KBM-7 (cell line): ENCODE data around the gene GRM3.

Experiments used
- DNase-seq: peaks from one replicate; pipeline ENCODE4 v3.0.0-alpha.2; 2015
- in situ Hi-C: fragments of 300-500 bp; cut with MboI; formaldehyde crosslinking; loops from 2 replicates; pipeline ENCODE4 v1.14.3; 2020; ENCODE audit warnings: low sequenced_read_pairs, low pct_unique_long_range_greater_than_20kb, mixed read lengths

The GRM3 gene

GRCh38 chr7:86775203-86775602, 131.5 kb downstream of the GRM3 start:
- no peak for DNase-seq
- in situ Hi-C loops = no loop called here

GRCh38 chr7:86776136-86776535, 132.4 kb downstream of the GRM3 start:
- DNase-seq = no peak
- in situ Hi-C loops = no loop called here

- in situ Hi-C loops = no loop called here
- no peak for DNase-seq
Observed at GRCh38 chr7:86778271-86778670, 134.6 kb downstream of the GRM3 start.

- in situ Hi-C loops = no loop called here
- DNase-seq = no peak
Observed at GRCh38 chr7:86784765-86785164, 141.1 kb downstream of the GRM3 start.

- in situ Hi-C loops = no loop called here
- DNase-seq = no peak
Observed at GRCh38 chr7:86785641-86786040, 141.9 kb downstream of the GRM3 start.

GRCh38 chr7:86786376-86786775, 142.7 kb downstream of the GRM3 start:
- DNase-seq = no peak
- in situ Hi-C loops = no loop called here

- in situ Hi-C loops = no loop called here
- DNase-seq = no peak
Observed at GRCh38 chr7:86788948-86789347, 145.2 kb downstream of the GRM3 start.

GRCh38 chr7:86790383-86790782, 146.7 kb downstream of the GRM3 start:
- in situ Hi-C loops = no loop called here
- DNase-seq = no peak

- in situ Hi-C loops = no loop called here
- no peak for DNase-seq
Observed at GRCh38 chr7:86792260-86792659, 148.6 kb downstream of the GRM3 start.

- in situ Hi-C loops = no loop called here
Observed at GRCh38 chr7:86793136-86793535, 149.4 kb downstream of the GRM3 start.

GRCh38 chr7:86814661-86815379, 171.1 kb downstream of the GRM3 start:
- in situ Hi-C loops = no loop called here
- DNase-seq = peak; percentile 33

More at GRCh38 chr7:86793136-86793535, 149.4 kb downstream of the GRM3 start:
- DNase-seq = no peak

- in situ Hi-C loops = no loop called here
- DNase-seq = no peak
Observed at GRCh38 chr7:86815556-86815955, 171.8 kb downstream of the GRM3 start.

- in situ Hi-C loops = no loop called here
- DNase-seq = no peak
Observed at GRCh38 chr7:86818903-86819302, 175.2 kb downstream of the GRM3 start.

GRCh38 chr7:86823769-86824168, 180.1 kb downstream of the GRM3 start:
- DNase-seq = no peak

GRCh38 chr7:86825264-86825663, 181.6 kb downstream of the GRM3 start:
- no peak for DNase-seq
- in situ Hi-C loops = no loop called here

More at GRCh38 chr7:86823769-86824168, 180.1 kb downstream of the GRM3 start:
- in situ Hi-C loops = no loop called here

GRCh38 chr7:86826948-86827347, 183.2 kb downstream of the GRM3 start:
- no peak for DNase-seq
- in situ Hi-C loops = no loop called here

GRCh38 chr7:86833360-86833759, 189.7 kb downstream of the GRM3 start:
- in situ Hi-C loops = no loop called here
- no peak for DNase-seq

- in situ Hi-C loops = no loop called here
- no peak for DNase-seq
Observed at GRCh38 chr7:86837235-86837634, 193.5 kb downstream of the GRM3 start.

- in situ Hi-C loops = no loop called here
Observed at GRCh38 chr7:86844608-86845007, 200.9 kb downstream of the GRM3 start.

GRCh38 chr7:86846494-86847190, 202.9 kb downstream of the GRM3 start:
- DNase-seq = no peak
- in situ Hi-C loops = no loop called here

More at GRCh38 chr7:86844608-86845007, 200.9 kb downstream of the GRM3 start:
- no peak for DNase-seq

- DNase-seq = no peak
- in situ Hi-C loops = no loop called here
Observed at GRCh38 chr7:86848226-86848625, 204.5 kb downstream of the GRM3 start.
